Measurements from ENCODE around the gene MAP7D2.

GRCh38 chrX:19975845-19976244 is 140.9 kb downstream of the MAP7D2 start:
- no peak for TF ChIP-seq POLR2A (IDR thresholded peaks at IDR 0.05)
- no peak for TF ChIP-seq CTCF (IDR thresholded peaks at IDR 0.05)
